Stimulated activated memory B cell treated with anti-CD40 and anti-IgM and Interleukin-4, amounts not matched to agents 10 μg/mL and 1 μg/mL and 100 μg/mL, for 72 hours (primary cell): ENCODE data around the gene BICDL2.

ENCODE experiments used
- ATAC-seq: fragments of 150-1000 bp; cut with Tn5 transposase; 2 replicates; pipeline ENCODE4 v1.10.0; 2021
- H3K27ac Mint-ChIP-seq: one replicate; pipeline ENCODE4 v1.8.0; 2022; ENCODE audit warnings: mild to moderate bottlenecking, mixed read lengths
- H3K27me3 Mint-ChIP-seq: one replicate; pipeline ENCODE4 v1.8.0; 2022; ENCODE audit warnings: mixed read lengths
- H3K36me3 Mint-ChIP-seq: one replicate; pipeline ENCODE4 v1.8.0; 2022; ENCODE audit warnings: mixed read lengths
- H3K4me1 Mint-ChIP-seq: one replicate; pipeline ENCODE4 v1.8.0; 2022; ENCODE audit warnings: mixed read lengths
- H3K4me3 Mint-ChIP-seq: one replicate; pipeline ENCODE4 v1.8.0; 2022; ENCODE audit warnings: mild to moderate bottlenecking, moderate library complexity, mixed read lengths
- H3K9me3 Mint-ChIP-seq: one replicate; pipeline ENCODE4 v1.8.0; 2022; ENCODE audit warnings: mixed read lengths

BICDL2 gene

GRCh38 chr16:3026003-3026378 is 10.8 kb downstream of the BICDL2 start:
- no peak for ATAC-seq
- H3K36me3 Mint-ChIP-seq = peaks cover 17% of the 10 kb centered on the region
- H3K4me3 Mint-ChIP-seq = no peak overlapping the region
- peaks cover 32% of the 10 kb centered on the region for H3K27me3 Mint-ChIP-seq
- no peak overlapping the region for H3K27ac Mint-ChIP-seq
- peaks cover 75% of the 10 kb centered on the region for H3K4me1 Mint-ChIP-seq
- no peaks in the 10 kb centered on the region for H3K9me3 Mint-ChIP-seq

DNA sequence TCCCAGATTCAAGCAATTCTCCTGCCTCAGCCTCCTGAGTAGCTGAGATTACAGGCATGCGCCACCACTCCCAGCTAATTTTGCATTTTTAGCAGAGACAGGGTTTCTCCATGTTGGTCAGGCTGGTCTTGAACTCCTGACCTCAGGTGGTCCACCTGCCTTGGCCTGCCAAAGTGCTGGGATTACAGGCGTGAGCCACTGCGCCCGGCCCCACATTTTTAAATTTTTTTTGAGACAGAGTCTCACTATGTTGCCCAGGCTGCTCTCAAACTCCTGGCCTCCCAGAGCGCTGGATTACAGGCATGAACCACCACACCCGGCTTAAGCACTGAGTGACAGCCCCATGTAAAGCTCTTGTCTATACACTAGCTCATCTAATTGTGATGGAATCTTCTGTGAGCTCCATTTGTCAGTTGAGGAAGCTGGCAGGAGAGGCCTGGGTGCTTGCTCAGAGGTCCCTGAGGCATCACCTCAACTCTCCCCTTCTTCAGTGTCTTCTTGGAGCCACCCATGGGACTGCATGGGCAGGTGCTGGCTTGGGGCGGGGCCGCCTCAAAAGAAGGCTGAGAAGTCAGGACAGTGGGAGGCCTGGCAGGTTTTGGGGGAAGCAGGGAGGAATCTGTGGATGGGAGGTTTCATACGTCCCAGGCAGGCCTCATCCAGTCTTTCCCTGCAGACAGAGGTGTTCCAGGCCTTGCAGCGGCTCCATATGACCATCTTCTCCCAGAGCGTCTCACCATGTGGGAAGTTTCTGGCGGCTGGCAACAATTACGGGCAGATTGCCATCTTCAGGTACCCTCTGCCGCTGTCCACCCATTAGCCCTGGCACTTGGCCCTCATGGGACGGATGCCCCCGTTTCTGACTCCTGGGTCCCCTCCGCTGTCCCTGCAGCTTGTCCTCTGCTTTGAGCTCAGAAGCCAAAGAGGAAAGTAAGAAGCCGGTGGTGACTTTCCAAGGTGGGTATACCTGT is 11.4 kb downstream of the BICDL2 start:
- Mint-ChIP-seq H3K27ac (no peak overlapping the region), H3K9me3 (no peaks in the 10 kb centered on the region), H3K4me3 (no peak overlapping the region), H3K27me3 (peaks cover 25% of the 10 kb centered on the region), H3K4me1 (peaks cover 80% of the 10 kb centered on the region), H3K36me3 (peaks cover 17% of the 10 kb centered on the region)
- ATAC-seq = no peak

- H3K27me3 Mint-ChIP-seq = peaks cover 10% of the 10 kb centered on the region
These were observed 12.9 kb downstream of the BICDL2 start, which contains the start of the genes HCFC1R1 and THOC6 for GRCh38 chr16:3023669-3024478. TSS of gene HCFC1R1 (minus strand) at chr16:3023942. CDS start at chr16:3023941, 1 bp downstream. TSS of gene THOC6 (plus strand) at chr16:3024035. CDS start at chr16:3024327, 292 bp downstream.

GRCh38 chr16:3023415-3023668 is 13.4 kb downstream of the BICDL2 start:
- H3K4me1 Mint-ChIP-seq = peaks cover 68% of the 10 kb centered on the region
- peaks cover 17% of the 10 kb centered on the region for H3K36me3 Mint-ChIP-seq
- no peak for ATAC-seq
- H3K9me3 Mint-ChIP-seq = no peaks in the 10 kb centered on the region
- H3K27ac Mint-ChIP-seq = peak overlapping the region; percentile 83
- peak overlapping the region; percentile 81 for H3K4me3 Mint-ChIP-seq
- peaks cover 10% of the 10 kb centered on the region for H3K27me3 Mint-ChIP-seq

More at GRCh38 chr16:3023669-3024478, 12.9 kb downstream of the BICDL2 start, which contains the start of the genes HCFC1R1 and THOC6:
- Mint-ChIP-seq H3K36me3 (peaks cover 17% of the 10 kb centered on the region), H3K4me1 (peaks cover 73% of the 10 kb centered on the region), H3K27ac (peak within 1 kb of the TSS; percentile 83), H3K9me3 (no peaks in the 10 kb centered on the region), H3K4me3 (peak within 1 kb of the TSS; percentile 81)
- peak; percentile 90 for ATAC-seq

DNA sequence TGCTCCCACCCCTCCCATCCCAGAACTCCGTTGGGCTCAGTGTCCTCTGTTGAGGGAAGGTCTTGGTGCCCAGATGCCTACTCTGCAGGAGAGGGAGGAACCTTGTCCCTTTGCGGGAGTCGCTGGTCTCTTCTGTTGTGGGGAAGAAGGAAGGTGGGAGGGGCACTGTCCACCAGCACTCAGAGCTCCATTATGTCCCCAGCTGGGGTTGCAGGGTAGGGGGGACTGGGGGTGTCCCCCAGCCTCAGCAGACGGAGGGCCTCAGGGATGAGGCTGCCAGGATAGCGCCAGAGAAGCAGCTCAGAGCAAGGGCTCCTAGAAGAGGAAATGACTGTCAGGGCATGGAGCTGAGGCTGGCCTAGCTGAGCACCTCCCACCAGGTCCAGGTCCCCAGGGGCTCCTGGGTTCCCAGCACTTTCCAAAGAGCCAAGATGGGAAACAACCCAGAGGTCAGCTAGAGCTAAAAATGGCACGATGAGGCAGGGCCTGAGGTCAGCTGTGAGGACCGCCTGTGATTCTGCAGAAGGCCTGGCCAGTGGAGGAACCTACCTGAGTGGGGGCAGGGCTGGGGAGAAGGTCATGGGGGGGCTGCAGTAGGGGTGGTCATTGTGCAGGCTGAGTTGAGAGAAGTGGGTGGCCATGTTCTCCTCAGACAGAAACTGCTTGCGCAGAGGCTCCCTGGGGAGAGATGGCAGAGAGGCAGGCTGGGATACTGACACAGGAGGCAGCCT is 13.9 kb downstream of the BICDL2 start:
- Mint-ChIP-seq H3K4me3 (peak overlapping the region; percentile 81), H3K27me3 (peaks cover 10% of the 10 kb centered on the region), H3K36me3 (peaks cover 17% of the 10 kb centered on the region), H3K4me1 (peaks cover 68% of the 10 kb centered on the region), H3K27ac (peak overlapping the region; percentile 83), H3K9me3 (no peaks in the 10 kb centered on the region)
- ATAC-seq = peak; percentile 42

DNA sequence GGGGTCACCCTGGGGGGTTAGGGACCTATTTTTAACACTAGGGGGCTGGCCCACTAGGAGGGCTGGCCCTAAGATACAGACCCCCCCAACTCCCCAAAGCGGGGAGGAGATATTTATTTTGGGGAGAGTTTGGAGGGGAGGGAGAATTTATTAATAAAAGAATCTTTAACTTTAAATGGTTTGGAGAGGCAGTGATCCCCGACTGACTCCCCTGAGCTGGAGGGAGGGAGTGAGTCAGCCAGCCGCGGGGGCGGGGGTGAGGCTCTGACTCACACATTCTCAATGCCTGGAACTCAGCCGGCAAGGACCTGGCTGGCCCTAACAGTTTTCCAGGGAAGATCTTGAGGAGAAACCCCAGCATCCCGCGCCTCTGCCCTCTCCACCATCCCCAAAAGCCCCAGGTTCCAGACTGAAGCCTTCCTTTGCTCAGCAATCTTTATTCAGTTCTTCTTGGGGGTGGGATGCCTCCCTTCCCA is 14.5 kb downstream of the BICDL2 start:
- Mint-ChIP-seq H3K4me1 (peaks cover 67% of the 10 kb centered on the region), H3K4me3 (peak overlapping the region; percentile 81), H3K27me3 (peaks cover 16% of the 10 kb centered on the region), H3K27ac (peak overlapping the region; percentile 83), H3K36me3 (peaks cover 15% of the 10 kb centered on the region), H3K9me3 (no peaks in the 10 kb centered on the region)
- no peak for ATAC-seq

DNA sequence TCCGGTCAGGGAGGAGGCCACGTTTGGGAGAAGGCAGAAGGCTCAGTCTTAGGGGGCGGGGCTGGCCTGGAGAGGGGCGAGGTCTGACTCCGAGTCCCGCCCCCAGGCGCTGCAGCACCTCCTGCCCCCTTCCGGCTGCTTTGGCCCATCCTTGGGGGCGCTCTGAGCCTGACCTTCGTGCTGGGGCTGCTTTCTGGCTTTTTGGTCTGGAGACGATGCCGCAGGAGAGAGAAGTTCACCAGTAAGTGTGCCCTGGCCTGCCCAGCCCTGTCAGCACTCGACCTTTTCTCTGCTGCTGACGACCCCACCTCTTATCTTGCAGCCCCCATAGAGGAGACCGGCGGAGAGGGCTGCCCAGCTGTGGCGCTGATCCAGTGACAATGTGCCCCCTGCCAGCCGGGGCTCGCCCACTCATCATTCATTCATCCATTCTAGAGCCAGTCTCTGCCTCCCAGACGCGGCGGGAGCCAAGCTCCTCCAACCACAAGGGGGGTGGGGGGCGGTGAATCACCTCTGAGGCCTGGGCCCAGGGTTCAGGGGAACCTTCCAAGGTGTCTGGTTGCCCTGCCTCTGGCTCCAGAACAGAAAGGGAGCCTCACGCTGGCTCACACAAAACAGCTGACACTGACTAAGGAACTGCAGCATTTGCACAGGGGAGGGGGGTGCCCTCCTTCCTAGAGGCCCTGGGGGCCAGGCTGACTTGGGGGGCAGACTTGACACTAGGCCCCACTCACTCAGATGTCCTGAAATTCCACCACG is 15.1 kb downstream of the BICDL2 start:
- H3K27me3 Mint-ChIP-seq = peaks cover 22% of the 10 kb centered on the region
- peaks cover 8% of the 10 kb centered on the region for H3K36me3 Mint-ChIP-seq
- ATAC-seq = peak; percentile 42
- peaks cover 67% of the 10 kb centered on the region for H3K4me1 Mint-ChIP-seq
- peak overlapping the region; percentile 83 for H3K27ac Mint-ChIP-seq
- H3K9me3 Mint-ChIP-seq = no peaks in the 10 kb centered on the region
- H3K4me3 Mint-ChIP-seq = peak overlapping the region; percentile 81

DNA sequence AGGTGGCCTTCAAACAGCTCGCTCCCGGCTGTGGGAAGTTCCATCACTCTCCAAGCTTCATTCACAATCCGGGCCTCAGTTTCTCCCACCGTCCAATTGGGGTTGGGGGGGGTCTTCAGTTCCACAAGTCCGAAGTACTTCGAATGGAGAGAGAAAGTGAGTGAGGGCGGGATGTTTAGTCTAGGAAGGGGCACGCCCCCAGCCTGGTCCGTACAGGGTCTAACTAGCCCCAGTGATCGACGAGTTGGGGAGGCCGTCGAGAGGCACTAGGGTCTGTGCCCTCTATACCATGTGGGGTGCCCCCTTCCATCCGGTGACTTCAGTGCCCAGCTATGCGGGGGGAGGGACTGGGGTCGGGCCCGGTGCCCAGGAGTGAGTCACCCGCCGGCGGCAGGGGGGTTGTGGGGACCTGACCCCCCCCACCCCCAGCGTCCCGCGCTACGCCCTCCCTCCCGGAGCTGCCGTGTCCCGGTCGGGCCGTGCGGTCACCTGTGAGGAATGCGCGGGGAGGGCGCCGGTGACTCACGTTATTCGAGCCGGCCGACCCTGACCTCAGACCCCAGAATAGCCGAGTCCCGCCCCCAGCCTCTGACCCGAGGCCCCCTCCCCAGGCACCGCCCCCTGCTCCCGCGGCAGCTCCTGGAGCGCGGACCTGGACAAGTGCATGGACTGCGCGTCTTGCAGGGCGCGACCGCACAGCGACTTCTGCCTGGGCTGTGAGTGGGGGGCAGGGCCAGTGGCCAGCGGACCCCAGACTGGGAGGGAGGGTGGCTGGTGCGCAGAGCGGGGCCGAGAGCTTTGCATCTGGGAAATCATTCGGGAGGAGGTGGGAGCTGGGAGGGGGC is 15.9 kb downstream of the BICDL2 start:
- Mint-ChIP-seq H3K27me3 (peaks cover 23% of the 10 kb centered on the region), H3K27ac (peak overlapping the region; percentile 83), H3K9me3 (no peaks in the 10 kb centered on the region), H3K4me3 (peak overlapping the region; percentile 84), H3K4me1 (peaks cover 59% of the 10 kb centered on the region), H3K36me3 (peaks cover under 1% of the 10 kb centered on the region)
- ATAC-seq = no peak

GRCh38 chr16:3020247-3020603 is 16.5 kb downstream of the BICDL2 start, which contains the start of gene TNFRSF12A:
TSS of gene TNFRSF12A (plus strand) at chr16:3020368. CDS start at chr16:3020398, 30 bp downstream.
- ATAC-seq = peak; percentile 42
- Mint-ChIP-seq H3K4me1 (peaks cover 53% of the 10 kb centered on the region), H3K27ac (peak within 1 kb of the TSS; percentile 83), H3K9me3 (no peaks in the 10 kb centered on the region), H3K27me3 (peaks cover 23% of the 10 kb centered on the region), H3K36me3 (no peaks in the 10 kb centered on the region), H3K4me3 (peak within 1 kb of the TSS; percentile 84)

DNA sequence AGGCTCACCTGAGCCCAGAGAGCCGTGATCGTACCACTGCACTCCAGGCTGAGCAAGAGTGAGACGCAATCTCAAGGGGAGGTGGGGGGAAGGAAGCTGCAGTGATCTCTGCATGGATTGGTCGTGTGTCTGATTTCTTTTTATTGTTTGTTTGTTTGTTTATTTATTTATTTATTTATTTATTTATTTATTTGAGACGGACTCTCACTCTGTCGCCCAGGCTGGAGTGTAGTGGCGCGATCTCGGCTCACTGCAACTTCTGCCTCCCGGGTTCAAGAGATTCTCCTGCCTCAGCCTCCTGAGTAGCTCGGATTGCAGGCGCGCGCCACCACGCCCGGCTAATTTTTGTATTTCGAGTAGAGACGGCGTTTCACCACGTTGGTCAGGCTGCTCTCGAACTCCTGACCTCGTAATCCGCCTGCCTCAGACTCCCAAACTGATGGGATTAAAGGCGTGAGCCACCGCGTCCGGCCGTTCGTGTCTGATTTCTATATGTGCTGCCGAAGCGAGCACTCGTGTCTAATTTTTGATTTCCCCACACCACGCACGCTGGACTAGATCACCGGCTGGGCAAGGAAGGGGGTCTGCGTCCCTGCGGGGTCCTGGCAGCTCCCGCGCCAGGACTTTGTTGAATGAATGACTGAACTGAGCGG is 17.0 kb downstream of the BICDL2 start:
- Mint-ChIP-seq H3K4me1 (peaks cover 51% of the 10 kb centered on the region), H3K27ac (peak overlapping the region; percentile 83), H3K4me3 (peak overlapping the region; percentile 84), H3K36me3 (no peaks in the 10 kb centered on the region), H3K9me3 (no peaks in the 10 kb centered on the region), H3K27me3 (peaks cover 23% of the 10 kb centered on the region)
- no peak for ATAC-seq

GRCh38 chr16:3017794-3018506 is 18.8 kb downstream of the BICDL2 start, which contains the start of gene CLDN6:
TSS of gene CLDN6 (minus strand) at chr16:3018183. CDS start at chr16:3016021, 2,162 bp downstream.
- Mint-ChIP-seq H3K9me3 (no peaks in the 10 kb centered on the region), H3K36me3 (no peaks in the 10 kb centered on the region), H3K4me3 (no peak within 1 kb of the TSS), H3K4me1 (peaks cover 37% of the 10 kb centered on the region), H3K27ac (no peak within 1 kb of the TSS), H3K27me3 (peaks cover 40% of the 10 kb centered on the region)
- ATAC-seq = no peak

DNA sequence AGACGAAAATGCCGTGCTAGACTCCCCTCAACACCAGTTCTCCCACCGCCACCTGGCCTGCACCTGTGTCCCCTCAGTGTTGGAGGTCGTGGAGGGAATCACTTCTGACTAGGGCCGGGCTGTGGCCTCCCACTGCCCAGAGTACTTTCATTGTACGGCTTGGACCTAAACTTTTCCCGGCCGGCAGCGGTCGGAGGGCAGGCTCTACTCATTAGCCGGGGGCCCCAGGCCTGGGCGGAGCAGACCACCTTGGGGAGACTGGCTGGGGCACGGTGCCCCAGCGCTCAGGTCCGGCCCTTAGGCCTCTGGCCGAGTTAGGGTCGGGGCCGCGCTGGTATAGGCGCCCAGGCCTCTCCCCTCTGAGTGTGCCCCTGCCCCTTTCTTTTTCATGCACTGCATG is 19.4 kb downstream of the BICDL2 start:
- H3K4me3 Mint-ChIP-seq = no peak overlapping the region
- H3K27ac Mint-ChIP-seq = no peak overlapping the region
- H3K9me3 Mint-ChIP-seq = no peaks in the 10 kb centered on the region
- peaks cover 31% of the 10 kb centered on the region for H3K4me1 Mint-ChIP-seq
- H3K27me3 Mint-ChIP-seq = peaks cover 46% of the 10 kb centered on the region
- H3K36me3 Mint-ChIP-seq = no peaks in the 10 kb centered on the region
- ATAC-seq = no peak
